HG02938 (cell line): ENCODE measurements around the gene LRRC8C.

Source experiments
- ATAC-seq: cut with Tn5 transposase; IDR thresholded peaks from one replicate; pipeline ENCODE4 v1.9.1; 2021; ENCODE audit warnings: mild to moderate bottlenecking, moderate library complexity; ENCODE audit not compliant: unreplicated experiment

The LRRC8C gene

DNA sequence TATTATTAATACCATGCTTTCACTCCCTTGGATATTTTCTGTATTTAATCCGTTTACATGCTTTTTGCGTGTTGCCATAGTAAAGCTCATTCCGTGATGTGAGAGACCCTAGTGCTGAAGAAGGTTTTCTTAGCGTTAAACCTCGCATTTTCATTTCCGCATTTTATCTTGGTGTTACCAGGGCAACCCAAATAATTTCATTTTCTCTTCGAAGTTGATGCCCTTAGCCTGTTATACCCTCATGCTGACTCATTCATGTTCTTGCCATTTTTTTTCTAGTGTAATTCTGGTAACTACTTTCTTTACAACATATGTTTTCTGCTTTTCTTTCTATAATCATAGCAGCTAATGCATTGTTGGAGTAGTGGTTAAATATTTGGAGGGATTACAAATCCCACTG, 37.2 kb downstream of the LRRC8C start:
- ATAC-seq = peak; percentile 97

DNA sequence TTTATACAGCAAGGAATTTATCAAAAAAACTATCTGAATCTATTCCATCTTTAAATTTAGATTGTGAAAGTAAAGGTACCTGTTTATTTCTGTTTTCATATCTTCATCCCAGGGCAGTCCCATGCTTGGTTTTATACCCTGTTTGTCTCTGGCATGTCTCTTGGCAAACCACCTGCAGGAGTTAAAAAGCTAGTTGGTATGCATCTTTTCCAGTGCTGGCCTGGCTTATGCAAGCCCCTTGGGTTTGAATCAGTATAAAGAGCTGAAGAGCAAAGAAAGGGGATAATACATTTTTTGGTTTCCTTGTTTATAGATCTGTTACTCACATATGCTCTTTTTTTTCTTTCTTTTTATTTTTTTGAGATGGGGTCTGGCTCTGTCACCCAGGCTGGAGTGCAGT, 37.8 kb downstream of the LRRC8C start:
- ATAC-seq = no peak

DNA sequence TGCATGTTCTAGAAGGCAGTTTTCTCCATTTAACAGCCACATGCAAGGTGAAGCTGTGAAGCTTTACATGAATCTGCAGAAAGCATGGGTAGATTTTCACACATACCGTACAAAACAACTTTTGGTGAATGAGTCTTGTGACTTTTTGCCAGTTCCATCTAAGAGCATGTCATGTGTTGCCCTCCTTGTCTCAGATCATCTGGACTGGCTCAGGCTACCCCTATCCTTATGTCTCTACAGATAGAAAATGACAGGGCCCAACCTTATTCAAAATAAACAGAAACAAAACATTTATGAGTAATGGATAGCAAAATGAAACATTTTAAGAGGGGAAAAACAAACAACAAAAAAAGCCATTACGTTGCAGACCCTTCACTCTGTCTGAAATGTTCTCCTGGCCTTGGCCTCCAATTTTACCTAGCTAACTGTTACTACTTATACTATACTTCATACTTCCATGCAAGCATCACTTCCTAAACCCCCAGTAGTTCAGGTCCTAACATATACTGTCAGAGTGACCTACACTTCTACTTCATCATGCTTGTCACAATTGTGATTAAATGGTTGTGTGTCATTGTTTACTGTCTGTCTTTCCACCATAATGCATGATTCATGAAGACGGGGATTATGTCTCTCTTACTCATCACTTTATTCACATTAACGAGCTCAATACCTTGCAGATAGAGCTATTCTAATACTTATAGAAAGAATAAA, 39.0 kb downstream of the LRRC8C start:
- ATAC-seq = no peak

GRCh38 chr1:89672489-89673183, 39.7 kb downstream of the LRRC8C start:
- ATAC-seq = no peak

- no peak for ATAC-seq
These were observed 40.3 kb downstream of the LRRC8C start for GRCh38 chr1:89673251-89673650.

GRCh38 chr1:89675677-89676076, 42.8 kb downstream of the LRRC8C start:
- ATAC-seq = no peak

DNA sequence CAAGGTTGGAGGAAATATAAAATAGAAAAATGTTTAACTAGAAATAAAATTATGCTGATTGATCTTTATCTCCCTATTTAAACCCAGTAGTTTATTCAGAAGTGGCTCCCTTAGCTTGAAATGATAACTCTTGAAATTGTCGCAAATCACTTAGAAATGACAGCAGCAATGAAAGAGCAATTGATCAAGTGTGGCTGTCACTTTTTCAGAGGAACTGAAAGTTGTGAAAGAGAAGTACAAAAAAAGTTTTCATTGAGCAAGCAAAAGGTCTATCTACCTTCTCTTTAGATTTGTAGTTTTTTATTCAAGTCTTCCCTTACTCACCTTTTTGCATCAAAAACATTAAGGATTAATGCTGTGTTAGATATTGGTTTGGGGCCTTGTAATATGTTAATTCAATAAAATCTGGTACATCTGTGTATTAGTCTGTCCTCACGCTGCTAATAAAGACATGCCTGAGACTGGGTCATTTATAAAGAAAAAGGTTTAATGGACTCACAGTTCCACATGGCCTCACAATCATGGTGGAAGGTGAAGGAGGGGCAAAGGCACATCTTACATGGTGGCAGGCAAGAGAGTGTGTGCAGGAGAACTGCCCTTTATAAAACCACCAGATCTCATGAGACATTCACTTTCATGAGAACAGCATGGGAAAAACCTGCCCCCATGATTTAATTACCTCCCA, 48.3 kb downstream of the LRRC8C start:
- peak; percentile 81 for ATAC-seq

GRCh38 chr1:89682611-89683010, 49.7 kb downstream of the LRRC8C start:
- no peak for ATAC-seq

DNA sequence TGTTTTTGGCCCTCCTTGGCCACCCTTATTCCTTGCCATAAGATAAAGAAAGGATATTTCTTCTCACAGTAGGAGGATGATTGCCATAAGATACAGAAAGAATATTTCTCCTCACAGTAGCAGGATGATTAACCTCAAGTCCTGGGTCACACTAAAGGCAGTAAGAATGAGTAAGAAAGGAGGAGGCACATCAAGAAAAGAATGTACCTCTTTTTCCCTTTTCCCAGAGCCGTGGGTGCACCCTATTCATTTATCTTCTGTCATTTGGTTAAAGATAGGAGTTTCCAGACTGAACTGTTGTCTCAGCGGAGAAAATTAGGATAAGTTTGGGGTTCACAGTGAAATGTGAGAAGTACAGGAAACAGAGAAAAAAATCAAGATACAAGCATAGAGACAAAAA, 52.5 kb downstream of the LRRC8C start:
- no peak for ATAC-seq

- no peak for ATAC-seq
These were observed 53.6 kb downstream of the LRRC8C start for GRCh38 chr1:89686520-89686919.

DNA sequence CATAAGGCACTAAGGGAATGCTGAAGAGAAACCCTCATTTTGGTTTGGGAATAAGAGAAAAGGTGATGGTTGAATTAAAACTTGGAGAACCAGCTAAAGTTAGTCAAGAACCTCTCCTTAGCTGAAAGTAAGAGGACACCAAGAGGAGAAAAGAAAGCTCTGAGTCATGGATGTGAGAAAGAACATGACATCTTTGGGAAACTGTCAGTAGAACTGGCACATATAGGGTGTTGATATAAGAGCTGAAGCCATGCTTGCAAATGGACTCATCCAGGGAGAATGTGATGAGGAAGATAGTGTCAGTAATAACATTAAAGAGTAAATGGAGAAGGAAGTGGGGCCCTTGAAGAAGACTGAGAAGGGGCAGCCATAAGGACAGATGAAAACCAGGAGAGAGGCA, 54.3 kb downstream of the LRRC8C start:
- no peak for ATAC-seq

- no peak for ATAC-seq
These were observed 55.7 kb downstream of the LRRC8C start for GRCh38 chr1:89688607-89689006.

DNA sequence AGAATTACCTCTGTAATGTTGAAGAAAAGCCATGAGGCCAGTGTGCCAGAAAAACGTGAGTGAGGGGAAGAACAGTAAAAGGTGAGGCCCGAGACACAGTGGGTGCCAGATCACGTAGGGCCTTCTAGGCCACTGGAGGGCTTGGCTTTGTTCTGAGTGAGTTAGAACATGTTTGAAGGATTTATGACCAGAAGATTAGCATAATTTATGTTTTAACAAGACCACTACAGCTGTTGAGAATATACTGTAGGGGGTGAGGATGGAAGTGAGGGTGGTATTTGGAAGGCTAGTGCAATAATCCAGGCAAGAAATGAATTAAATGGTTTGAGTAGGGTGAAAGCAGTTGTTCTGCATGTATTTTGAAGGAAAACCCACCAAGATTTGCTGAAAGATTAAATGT, 56.3 kb downstream of the LRRC8C start:
- no peak for ATAC-seq

- ATAC-seq = no peak
These were observed 57.7 kb downstream of the LRRC8C start for GRCh38 chr1:89690595-89690994.

DNA sequence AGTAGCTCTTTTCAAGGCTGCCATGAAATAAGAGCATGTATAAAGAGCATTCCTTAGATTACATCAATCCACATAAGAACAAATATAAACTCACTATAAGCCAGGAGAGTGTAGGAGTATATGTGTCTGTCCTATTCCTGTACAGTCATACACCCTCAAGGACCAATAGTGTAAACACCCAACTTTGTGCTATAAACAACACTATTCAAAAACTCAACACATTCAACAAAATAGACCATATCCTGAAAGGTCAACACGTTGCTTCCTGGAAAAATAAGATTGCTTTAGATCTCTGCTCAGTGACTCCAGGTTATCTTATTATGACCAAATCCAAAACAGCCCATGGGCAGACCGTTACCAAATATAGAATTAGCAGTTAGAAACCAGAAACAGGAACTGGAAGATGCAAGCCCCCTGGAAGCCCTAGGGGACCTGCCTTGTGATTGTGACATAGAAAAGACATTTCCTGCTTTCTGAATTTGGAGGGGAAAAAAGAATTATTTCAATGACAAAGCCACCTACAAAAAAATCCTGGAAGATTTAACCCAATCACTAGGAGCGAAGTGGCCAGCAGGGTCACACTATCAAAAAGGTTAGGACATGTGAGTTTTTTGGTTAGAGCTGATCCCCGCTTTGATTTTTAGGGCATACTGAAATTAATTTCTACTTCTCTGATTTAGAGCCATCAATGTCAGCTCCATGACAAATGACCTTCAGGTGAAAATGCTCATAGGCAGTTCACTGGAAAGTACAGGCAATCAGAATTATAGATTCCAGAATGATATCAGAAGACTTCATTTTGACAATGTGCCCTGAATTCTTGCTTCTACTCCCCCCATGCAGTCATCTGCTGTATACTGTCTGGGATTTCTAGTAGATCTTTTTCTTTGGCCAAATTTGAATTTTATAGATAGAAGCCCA, 59.9 kb downstream of the LRRC8C start:
- peak; percentile 55 for ATAC-seq

- no peak for ATAC-seq
These were observed 62.9 kb downstream of the LRRC8C start for GRCh38 chr1:89695847-89696246.

DNA sequence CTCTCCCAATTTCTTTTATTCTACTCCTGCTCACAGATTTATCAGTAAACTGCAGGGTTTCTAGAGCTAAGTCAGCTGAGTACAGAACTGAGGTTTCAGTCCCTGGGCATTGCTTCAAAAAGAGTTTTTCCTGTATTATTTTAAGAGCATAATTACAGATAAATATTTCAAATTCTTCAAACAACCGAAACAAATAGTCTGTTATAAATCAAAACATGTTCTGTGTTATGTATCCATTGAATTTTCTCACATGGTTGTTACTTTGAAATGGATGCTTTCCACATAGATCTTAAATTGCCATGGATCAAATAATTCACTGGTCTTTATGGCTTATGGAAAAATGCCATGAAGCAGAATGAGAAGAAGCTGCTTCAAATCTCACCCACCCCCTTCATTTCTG, 64.5 kb downstream of the LRRC8C start:
- ATAC-seq = no peak

- ATAC-seq = no peak
These were observed 65.2 kb downstream of the LRRC8C start for GRCh38 chr1:89698020-89698560.

DNA sequence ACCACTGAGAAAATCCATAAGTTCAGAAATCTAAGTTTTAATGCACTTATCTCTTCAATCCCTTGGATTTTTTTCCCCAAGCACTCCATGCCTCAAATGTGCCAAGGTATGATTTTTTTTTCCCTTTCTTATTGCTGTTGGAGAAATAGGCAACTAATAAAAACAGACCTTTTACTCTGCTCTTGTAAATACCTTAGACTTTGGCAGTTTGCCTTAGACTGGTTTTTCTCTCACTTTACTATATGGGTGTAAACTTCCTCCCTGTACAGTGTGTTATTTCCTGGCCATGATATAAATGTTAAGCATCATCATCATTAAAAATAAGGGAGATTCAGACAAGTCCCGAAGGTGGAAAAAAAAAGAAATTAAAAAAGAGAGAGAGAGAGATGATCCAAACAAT, 65.7 kb downstream of the LRRC8C start:
- no peak for ATAC-seq

DNA sequence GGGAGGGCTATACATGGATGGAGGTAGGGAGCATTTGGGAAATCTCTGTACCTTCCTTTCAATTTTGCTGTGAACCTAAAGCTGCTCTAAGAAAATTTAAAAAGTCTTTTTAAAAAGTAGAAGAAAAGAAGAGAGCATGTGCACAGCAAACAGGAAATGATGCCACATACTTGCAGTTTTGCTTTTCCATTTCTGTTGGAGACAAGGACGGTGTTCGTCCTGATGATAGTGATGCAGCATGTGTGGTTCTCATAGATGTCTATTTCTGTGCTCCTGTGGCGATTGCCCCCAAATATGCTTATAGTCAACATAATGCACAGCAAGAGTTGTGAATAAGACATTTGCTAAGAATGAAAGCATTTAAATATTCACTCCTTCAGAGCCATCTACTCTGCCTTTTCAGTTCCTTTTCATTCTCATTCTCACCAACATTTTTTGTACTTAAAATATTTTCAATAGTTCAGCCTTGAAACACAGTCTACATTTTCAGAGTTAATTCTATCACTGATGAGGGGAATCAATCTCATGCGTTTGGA, 66.6 kb downstream of the LRRC8C start:
- no peak for ATAC-seq
